ENCODE results near the gene KRTAP12-2.
"Not testable (repeated sequence)": the region's sequence is repeated elsewhere in the genome, so short reads cannot be mapped to it uniquely, and the experiment has no call there.

Gene KRTAP12-2

DNA sequence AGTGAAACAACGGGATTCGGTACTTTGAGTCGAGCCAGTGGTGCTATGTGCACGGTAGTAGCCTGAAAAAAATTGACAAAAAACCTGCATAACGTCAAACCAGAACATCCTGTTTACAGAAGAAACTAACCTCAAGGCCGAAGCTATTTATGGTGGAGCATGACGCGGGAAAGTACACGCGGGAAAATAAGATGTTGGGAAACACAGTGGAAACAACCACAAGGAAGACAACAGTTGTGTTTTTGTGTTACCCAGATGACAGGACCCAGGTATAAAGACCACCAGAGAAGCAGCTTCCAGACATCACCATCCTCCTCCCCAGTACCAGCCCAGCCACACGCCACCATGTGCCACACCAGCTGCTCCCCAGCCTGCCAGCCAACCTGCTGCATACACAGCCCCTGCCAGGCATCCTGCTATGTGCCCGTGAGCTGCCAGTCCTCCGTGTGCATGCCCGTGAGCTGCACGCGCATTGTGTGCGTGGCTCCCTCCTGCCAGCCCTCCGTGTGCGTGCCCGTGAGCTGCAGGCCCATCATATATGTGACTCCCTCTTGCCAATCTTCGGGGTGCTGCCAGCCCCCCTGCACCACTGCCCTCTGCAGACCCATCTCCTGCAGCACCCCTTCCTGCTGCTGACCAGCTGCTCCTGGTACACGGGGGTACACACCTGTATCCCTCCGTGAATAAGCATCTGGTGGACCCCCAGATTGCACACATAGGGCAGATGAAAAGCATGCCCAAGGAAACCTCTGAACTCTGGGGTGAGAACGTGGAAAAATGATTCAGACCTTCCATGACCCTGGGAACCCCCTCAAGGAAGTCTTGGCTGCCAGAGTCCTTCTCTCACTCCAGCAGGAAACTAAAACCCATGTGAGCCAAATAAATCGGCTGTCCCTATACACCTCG lies 8.8 kb downstream of the KRTAP12-2 start, which contains the start of gene KRTAP12-3:
Gene KRTAP12-3, plus strand, starts transcription at position 298 of the 906 bp plus-strand sequence. Its CDS starts 48 bp downstream, at position 346.
- no peak for DNase-seq (ENCODE audit: low spot score in 2 of 2)
- Histone ChIP-seq H3K27me3 (ENCODE audit: low read depth) (no peaks in the 10 kb centered on the region), H3K36me3 (replicated peaks) (no peaks in the 10 kb centered on the region), H3K4me1 (no peaks in the 10 kb centered on the region), H3K9me3 (no peaks in the 10 kb centered on the region), H3K4me3 (no peak within 1 kb of the TSS)
- in situ Hi-C loops (cut with MboI; ENCODE audit: low sequenced_read_pairs): no loop called here

DNA sequence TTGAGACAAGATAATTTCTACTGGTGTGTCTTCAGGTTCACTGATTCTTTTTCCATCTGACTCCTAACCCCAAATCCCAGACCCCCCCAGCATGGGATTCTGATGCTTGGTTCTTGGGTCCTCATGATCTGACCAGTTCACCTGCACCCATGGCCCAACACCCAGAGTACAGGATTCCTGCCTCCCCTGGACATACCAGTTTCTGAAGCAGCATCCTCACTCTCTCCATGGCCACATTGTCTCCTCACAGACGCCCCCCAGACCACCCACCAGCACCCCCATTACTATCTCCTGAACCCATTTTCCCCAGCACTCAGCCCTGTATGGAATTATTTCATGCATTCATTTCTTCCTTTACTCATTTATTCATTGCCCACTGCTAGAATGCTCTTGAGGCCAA lies 9.9 kb downstream of the KRTAP12-2 start:
- H3K4me3 ChIP-seq: no peak overlapping the region
- no peaks in the 10 kb centered on the region for H3K9me3 ChIP-seq
- no peaks in the 10 kb centered on the region for H3K4me1 ChIP-seq
- H3K27me3 ChIP-seq (ENCODE audit: low read depth): no peaks in the 10 kb centered on the region
- in situ Hi-C loops (cut with MboI; ENCODE audit: low sequenced_read_pairs): no loop called here
- DNase-seq (ENCODE audit: low spot score in 2 of 2): no peak
- H3K36me3 ChIP-seq (replicated peaks): no peaks in the 10 kb centered on the region

DNA sequence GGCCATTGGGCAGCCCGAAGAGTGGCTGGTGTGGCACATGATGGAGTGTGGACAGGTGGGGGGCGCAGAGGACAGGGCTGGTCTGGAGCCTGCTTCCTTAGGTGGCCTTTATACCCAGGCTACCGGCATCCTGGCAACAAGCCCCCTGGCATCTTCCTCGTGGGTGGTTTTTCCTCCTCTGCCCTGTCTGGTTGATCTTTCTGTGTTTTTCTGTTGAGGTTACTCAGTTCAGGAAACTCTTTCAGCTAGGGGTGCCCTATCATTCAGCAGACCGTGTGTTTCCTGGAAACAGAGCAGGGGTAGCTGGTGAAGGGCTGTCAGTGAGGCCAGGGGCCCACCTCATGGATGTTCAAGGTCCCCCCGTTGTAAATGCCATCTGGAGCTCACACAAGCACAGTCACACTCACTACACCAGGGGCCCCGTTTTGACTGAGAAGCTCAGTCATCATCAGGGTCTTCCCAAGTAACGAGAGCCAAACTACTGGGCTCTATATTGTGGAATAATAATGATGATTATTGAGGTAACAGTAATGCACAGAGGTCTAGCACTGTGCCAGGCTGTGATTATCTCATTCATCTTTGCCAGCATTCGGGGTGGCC lies 12.1 kb downstream of the KRTAP12-2 start, which contains the start of gene KRTAP12-4:
Gene KRTAP12-4, minus strand, starts transcription at position 84 of the 600 bp plus-strand sequence. Its CDS starts 45 bp downstream, at position 39.
- no peaks in the 10 kb centered on the region for H3K27me3 ChIP-seq (ENCODE audit: low read depth)
- in situ Hi-C loops (cut with MboI; ENCODE audit: low sequenced_read_pairs): no loop called here
- no peak within 1 kb of the TSS for H3K4me3 ChIP-seq
- H3K9me3 ChIP-seq: no peaks in the 10 kb centered on the region
- H3K4me1 ChIP-seq: no peaks in the 10 kb centered on the region
- DNase-seq (ENCODE audit: low spot score in 2 of 2): no peak
- no peaks in the 10 kb centered on the region for H3K36me3 ChIP-seq (replicated peaks)

DNA sequence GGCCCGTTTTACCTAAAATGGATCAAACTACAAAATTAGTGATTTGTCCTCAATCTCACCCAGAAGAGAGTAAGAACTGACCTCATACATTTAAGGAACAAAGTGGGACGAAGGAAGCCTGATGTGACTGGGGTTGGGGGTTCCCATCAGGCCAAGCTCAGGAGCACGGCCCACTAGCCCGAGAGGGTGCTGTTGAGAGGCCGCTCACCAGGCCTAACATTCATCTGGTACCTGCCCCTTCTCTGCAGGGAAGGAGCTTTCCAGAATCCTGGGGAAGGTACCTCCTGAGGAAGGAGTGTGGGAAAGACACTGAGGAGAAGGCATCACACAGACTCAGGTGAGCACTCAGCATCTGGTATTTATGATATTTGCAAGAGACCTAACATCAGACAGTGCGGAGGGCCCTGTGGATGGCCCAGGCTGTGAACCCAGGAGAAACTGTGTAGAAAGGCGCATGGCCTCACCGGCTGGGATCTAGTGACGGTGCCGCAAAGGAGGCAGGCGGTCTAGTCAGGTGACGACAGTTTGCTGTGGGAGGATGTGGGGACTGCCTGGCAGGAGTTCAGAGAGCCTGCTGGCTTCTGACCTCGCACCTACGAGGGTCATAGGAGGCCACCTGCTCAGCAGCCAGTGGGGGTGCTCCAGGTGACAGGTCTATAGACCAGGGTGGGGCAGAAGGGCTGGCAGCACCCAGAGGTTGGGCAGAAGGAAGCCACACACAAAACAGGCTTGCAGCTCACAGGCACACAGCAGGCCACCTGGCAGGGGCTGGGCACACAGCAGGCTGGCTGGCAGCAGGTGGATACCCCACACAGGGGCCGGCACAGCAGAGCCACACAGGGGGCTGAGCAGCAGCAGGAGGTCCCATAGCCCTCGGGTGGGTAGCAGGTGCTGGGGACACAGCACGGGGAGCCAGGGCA lies 12.8 kb downstream of the KRTAP12-2 start:
- H3K27me3 ChIP-seq (ENCODE audit: low read depth): no peaks in the 10 kb centered on the region
- DNase-seq (ENCODE audit: low spot score in 2 of 2): no peak
- in situ Hi-C loops (cut with MboI; ENCODE audit: low sequenced_read_pairs): no loop called here
- no peaks in the 10 kb centered on the region for H3K36me3 ChIP-seq (replicated peaks)
- no peaks in the 10 kb centered on the region for H3K9me3 ChIP-seq
- H3K4me1 ChIP-seq: no peaks in the 10 kb centered on the region
- H3K4me3 ChIP-seq: no peak overlapping the region

DNA sequence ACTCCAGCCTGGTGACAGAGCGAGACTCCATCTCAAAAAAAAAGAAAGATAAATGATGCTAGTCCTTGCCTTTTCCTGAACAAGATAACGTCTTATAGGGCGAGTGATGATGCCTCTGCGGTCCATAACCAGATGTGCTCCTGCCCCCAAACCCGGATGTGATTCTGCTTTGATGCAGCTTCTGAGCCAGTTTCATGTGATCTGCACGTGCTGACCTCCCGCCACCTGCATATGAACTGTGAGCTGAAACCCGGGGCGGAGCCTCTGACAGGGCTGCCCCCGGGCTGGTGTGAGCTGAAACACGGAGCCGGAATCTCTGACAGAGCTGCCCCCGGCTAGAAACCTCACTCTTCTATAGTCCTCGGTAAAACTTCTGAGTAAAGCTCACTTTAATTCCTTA lies 13.6 kb downstream of the KRTAP12-2 start:
- H3K9me3 ChIP-seq: no peaks in the 10 kb centered on the region
- in situ Hi-C loops (cut with MboI; ENCODE audit: low sequenced_read_pairs): no loop called here

DNA sequence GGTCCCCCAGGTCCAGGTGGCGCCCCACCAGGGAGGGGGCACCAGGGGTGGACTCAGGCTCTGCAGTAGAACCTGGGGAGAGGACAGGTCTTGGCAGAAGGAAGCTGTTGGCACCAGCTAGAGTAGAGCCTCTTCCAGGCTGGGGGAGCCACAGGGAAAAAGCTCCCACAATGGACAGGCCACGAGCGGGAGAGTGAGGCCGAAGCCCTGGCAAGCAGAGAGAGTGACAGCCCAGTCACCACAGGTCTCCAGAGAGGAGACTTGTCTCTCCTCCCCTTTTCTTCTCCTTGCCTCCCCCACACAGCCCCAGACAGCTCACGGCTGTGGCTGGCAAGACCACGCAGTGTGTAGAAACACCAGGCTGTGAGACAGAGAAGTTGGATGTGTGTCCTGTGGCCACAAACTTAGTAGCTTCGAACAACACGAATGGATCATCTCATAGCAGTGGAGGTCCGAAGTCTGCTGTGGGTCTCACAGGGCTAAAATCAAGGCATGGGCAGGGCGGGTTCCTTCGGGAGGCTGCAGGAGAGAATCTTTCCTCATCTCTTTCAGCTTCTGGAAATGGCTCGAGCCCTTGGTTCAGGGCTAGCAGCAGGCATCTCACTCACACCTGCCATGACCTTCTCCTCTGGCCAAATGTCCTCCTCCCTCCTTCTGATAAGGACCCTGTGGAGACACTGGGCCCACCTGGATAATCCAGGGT lies 15.6 kb downstream of the KRTAP12-2 start:
- H3K4me3 ChIP-seq: no peak overlapping the region
- H3K9me3 ChIP-seq: no peaks in the 10 kb centered on the region
- in situ Hi-C loops (cut with MboI; ENCODE audit: low sequenced_read_pairs): no loop called here
- H3K36me3 ChIP-seq (replicated peaks): no peaks in the 10 kb centered on the region
- DNase-seq (ENCODE audit: low spot score in 2 of 2): no peak
- H3K4me1 ChIP-seq: no peaks in the 10 kb centered on the region
- H3K27me3 ChIP-seq (ENCODE audit: low read depth): no peaks in the 10 kb centered on the region

More for the DNA sequence above, 13.6 kb downstream of the KRTAP12-2 start:
- H3K4me1 ChIP-seq: no peaks in the 10 kb centered on the region
- H3K27me3 ChIP-seq (ENCODE audit: low read depth): no peaks in the 10 kb centered on the region
- no peak for DNase-seq (ENCODE audit: low spot score in 2 of 2)
- no peaks in the 10 kb centered on the region for H3K36me3 ChIP-seq (replicated peaks)
- H3K4me3 ChIP-seq: no peak overlapping the region

GRCh38 chr21:44650265-44650972 lies 16.3 kb downstream of the KRTAP12-2 start:
- Histone ChIP-seq H3K4me1 (no peaks in the 10 kb centered on the region), H3K27me3 (ENCODE audit: low read depth) (no peaks in the 10 kb centered on the region), H3K9me3 (no peaks in the 10 kb centered on the region), H3K4me3 (no peak overlapping the region), H3K36me3 (replicated peaks) (no peaks in the 10 kb centered on the region)
- no peak for DNase-seq (ENCODE audit: low spot score in 2 of 2)
- in situ Hi-C loops (cut with MboI; ENCODE audit: low sequenced_read_pairs): no loop called here

- H3K4me1 ChIP-seq: no peaks in the 10 kb centered on the region
- no peak overlapping the region for H3K4me3 ChIP-seq
- H3K36me3 ChIP-seq (replicated peaks): no peaks in the 10 kb centered on the region
- in situ Hi-C loops (cut with MboI; ENCODE audit: low sequenced_read_pairs): loop anchor here (10.0 kb wide), 1 partner anchor 55 kb away; no protein-coding TSS in a partner anchor
- no peak for DNase-seq (ENCODE audit: low spot score in 2 of 2)
- no peaks in the 10 kb centered on the region for H3K27me3 ChIP-seq (ENCODE audit: low read depth)
- no peaks in the 10 kb centered on the region for H3K9me3 ChIP-seq
These were observed 17.1 kb downstream of the KRTAP12-2 start for GRCh38 chr21:44649521-44650100.

DNA sequence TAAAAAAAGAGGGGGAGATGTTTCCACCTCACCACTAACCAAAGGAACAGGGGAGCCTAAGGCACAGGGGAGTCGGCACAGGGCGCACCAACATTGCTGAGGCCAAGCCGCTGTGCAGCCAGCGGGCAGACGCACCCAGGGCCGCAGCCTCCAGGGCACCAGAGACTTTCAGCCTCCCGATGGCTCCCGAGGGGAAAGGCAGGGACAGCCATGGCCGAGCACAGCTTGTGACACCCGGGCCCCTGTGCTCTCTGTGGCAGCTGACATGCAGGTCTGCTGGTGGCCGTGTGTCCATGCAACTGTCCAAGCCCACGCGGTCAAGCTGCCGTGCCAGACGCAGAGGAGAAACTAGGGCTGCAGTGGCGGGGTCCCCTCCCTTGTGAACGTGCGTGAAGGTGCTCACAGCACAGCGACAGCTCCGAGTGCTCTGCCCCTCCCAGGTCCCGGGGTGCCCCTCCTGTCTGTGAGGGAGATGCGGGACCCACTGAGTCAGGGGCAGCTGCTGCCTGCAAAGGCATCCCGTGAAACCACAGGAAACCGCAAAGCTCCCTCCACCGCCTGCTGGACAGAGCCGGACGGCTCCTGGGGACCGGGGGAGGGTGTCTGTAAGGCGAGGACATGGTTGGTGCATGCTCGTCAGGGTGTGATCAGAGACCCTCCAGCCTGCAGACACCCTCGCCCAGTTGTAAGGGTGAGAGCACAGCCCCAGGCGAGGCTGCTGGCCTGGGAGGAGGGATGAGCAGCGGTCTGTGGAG lies 18.0 kb downstream of the KRTAP12-2 start:
- Histone ChIP-seq H3K9me3 (no peaks in the 10 kb centered on the region), H3K27me3 (ENCODE audit: low read depth) (no peaks in the 10 kb centered on the region), H3K36me3 (replicated peaks) (no peaks in the 10 kb centered on the region), H3K4me1 (no peaks in the 10 kb centered on the region), H3K4me3 (no peak overlapping the region)
- no peak for DNase-seq (ENCODE audit: low spot score in 2 of 2)
- in situ Hi-C loops (cut with MboI; ENCODE audit: low sequenced_read_pairs): loop anchor here (10.0 kb wide), 1 partner anchor 56 kb away; no protein-coding TSS in a partner anchor

DNA sequence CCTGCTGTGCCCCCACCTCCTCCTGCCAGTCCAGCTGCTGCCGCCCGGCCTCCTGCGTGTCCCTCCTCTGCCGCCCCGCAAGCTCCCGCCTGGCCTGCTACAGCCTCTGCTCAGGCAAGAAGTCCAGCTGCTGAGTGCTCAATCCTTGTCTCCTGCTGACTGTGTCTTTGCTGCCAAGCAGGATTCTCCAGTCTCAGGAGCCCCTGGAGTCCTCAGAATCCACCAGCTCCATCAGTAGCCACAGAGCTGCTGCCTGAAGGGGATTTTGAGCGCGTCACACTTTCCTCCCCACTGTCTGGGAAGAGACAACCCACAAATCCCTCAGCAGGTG lies 19.5 kb downstream of the KRTAP12-2 start:
- H3K4me3 ChIP-seq: no peak overlapping the region
- in situ Hi-C loops (cut with MboI; ENCODE audit: low sequenced_read_pairs): loop anchor here (10.0 kb wide), 1 partner anchor 58 kb away; no protein-coding TSS in a partner anchor
- no peaks in the 10 kb centered on the region for H3K4me1 ChIP-seq
- DNase-seq (ENCODE audit: low spot score in 2 of 2): no peak
- H3K27me3 ChIP-seq (ENCODE audit: low read depth): no peaks in the 10 kb centered on the region
- no peaks in the 10 kb centered on the region for H3K36me3 ChIP-seq (replicated peaks)
- H3K9me3 ChIP-seq: no peaks in the 10 kb centered on the region

DNA sequence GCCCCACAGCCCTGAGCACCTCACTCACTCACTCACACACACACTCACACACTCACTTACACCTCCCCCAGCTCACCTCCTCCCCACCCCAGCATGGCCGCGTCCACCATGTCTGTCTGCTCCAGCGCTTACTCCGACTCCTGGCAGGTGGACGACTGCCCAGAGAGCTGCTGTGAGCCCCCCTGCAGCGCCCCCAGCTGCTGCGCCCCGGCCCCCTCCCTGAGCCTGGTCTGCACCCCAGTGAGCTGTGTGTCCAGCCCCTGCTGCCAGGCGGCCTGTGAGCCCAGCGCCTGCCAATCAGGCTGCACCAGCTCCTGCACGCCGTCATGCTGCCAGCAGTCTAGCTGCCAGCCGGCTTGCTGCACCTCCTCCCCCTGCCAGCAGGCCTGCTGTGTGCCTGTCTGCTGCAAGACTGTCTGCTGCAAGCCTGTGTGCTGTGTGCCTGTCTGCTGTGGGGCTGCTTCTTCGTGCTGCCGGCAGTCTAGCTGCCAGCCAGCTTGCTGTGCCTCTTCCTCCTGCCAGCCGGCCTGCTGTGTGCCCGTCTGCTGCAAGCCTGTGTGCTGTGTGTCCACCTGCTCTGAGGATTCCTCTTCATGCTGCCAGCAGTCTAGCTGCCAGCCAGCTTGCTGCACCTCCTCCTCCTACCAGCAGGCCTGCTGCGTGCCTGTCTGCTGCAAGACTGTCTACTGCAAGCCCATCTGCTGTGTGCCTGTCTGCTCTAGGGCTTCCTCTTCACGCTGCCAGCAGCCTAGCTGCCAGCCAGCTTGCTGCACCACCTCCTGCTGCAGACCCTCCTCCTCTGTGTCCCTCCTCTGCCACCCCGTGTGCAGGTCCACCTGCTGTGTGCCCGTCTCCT lies 20.1 kb downstream of the KRTAP12-2 start, which contains the start of gene KRTAP10-11:
Gene KRTAP10-11, plus strand, starts transcription at position 49 of the 856 bp plus-strand sequence. Its CDS starts 45 bp downstream, at position 94.
- H3K4me1 ChIP-seq; DNase-seq (ENCODE audit: low spot score in 2 of 2); H3K36me3 ChIP-seq (replicated peaks); H3K27me3 ChIP-seq (ENCODE audit: low read depth); H3K4me3 ChIP-seq; H3K9me3 ChIP-seq: not testable (repeated sequence)
- in situ Hi-C loops (cut with MboI; ENCODE audit: low sequenced_read_pairs): loop anchor here (10.0 kb wide), 1 partner anchor 58 kb away; no protein-coding TSS in a partner anchor

Data from HAP-1 (cell line).